Liver (tissue), 9 donors: Measurements from ENCODE around the gene ARIH2. TPM values are rescaled to one million over a fixed set of nuclear protein-coding genes. Genes with fewer than 3 reads are reported as not detected.

Experiments used
- DNase-seq: peaks from one replicate; pipeline ENCODE4 v3.0.0-alpha.2; 2017; ENCODE audit warnings: low spot score
- H3K27ac ChIP-seq, 2 donors: one replicate each; pipeline ENCODE4 v1.7.0; 2013; ENCODE audit warnings: inconsistent platforms in 2 of 2, low read length in 2 of 2, control low read depth in 1 of 2, low read depth in 1 of 2, mild to moderate bottlenecking in 1 of 2
- H3K27me3 ChIP-seq, 4 donors: one replicate each; pipeline versions ENCODE4 v1.6.1 to v1.7.0; 2013; ENCODE audit warnings: low read length in 3 of 4, inconsistent platforms in 1 of 4, mild to moderate bottlenecking in 1 of 4, moderate library complexity in 1 of 4; ENCODE audit not compliant: control insufficient read depth in 4 of 4, insufficient read depth in 4 of 4
- H3K36me3 ChIP-seq, 4 donors: one replicate each; pipeline versions ENCODE4 v1.6.1 to v1.7.0; 2013; ENCODE audit warnings: low read length in 3 of 4, mild to moderate bottlenecking in 3 of 4, low read depth in 1 of 4, moderate library complexity in 1 of 4; ENCODE audit not compliant: control insufficient read depth in 4 of 4, insufficient read depth in 3 of 4
- H3K4me1 ChIP-seq, 4 donors: one replicate each; pipeline versions ENCODE4 v1.6.1 to v1.7.0; 2013; ENCODE audit warnings: low read length in 3 of 4, mild to moderate bottlenecking in 3 of 4, moderate library complexity in 1 of 4; ENCODE audit not compliant: control insufficient read depth in 4 of 4, insufficient read depth in 4 of 4
- H3K4me3 ChIP-seq, 3 donors: one replicate each; pipeline versions ENCODE4 v1.6.1 to v1.7.0; 2013; ENCODE audit warnings: low read length in 3 of 3, control low read depth in 1 of 3, low read depth in 1 of 3, mild to moderate bottlenecking in 1 of 3
- H3K9ac ChIP-seq, 2 donors: one replicate each; pipeline ENCODE4 v1.7.0; 2013; ENCODE audit warnings: low read length in 2 of 2, mild to moderate bottlenecking in 2 of 2, moderate library complexity in 2 of 2, control low read depth in 1 of 2, low read depth in 1 of 2
- H3K9me3 ChIP-seq, 4 donors: one replicate each; pipeline versions ENCODE4 v1.6.1 to v1.7.0; 2013; ENCODE audit warnings: low read length in 3 of 4; ENCODE audit not compliant: control insufficient read depth in 4 of 4
- EGR1 ChIP-seq, 2 donors: IDR thresholded peaks; 2 replicates each; pipeline ENCODE4 v1.6.1; 2016 to 2018; ENCODE audit warnings: antibody characterized with exemption in 2 of 2, low read depth in 2 of 2
- FOXA1 ChIP-seq: IDR thresholded peaks from 2 replicates; pipeline ENCODE4 v1.6.1; 2016; ENCODE audit warnings: antibody characterized with exemption
- FOXA2 ChIP-seq: IDR thresholded peaks from 2 replicates; pipeline ENCODE4 v1.6.1; 2016; ENCODE audit warnings: antibody characterized with exemption
- GABPA ChIP-seq, 2 donors: IDR thresholded peaks in 1 of 2; conservative IDR thresholded peaks in 1 of 2; 2 replicates each; pipeline ENCODE4 v1.6.1; 2016; ENCODE audit warnings: antibody characterized with exemption in 2 of 2, mild to moderate bottlenecking in 1 of 2, moderate library complexity in 1 of 2
- HNF4A ChIP-seq, 2 donors: conservative IDR thresholded peaks; 2 replicates each; pipeline ENCODE4 v1.6.1; 2016; ENCODE audit warnings: antibody characterized with exemption in 2 of 2, mild to moderate bottlenecking in 2 of 2
- HNF4G ChIP-seq: IDR thresholded peaks from 2 replicates; pipeline ENCODE4 v1.6.1; 2016; ENCODE audit warnings: antibody characterized with exemption
- JUND ChIP-seq, 2 donors: IDR thresholded peaks; 2 replicates each; pipeline ENCODE4 v1.6.1; 2016; ENCODE audit warnings: antibody characterized with exemption in 2 of 2
- MAX ChIP-seq: IDR thresholded peaks from 2 replicates; pipeline ENCODE4 v1.6.1; 2016; ENCODE audit warnings: antibody characterized with exemption
- RAD21 ChIP-seq, 2 donors: IDR thresholded peaks; 2 replicates each; pipeline ENCODE4 v1.6.1; 2016; ENCODE audit warnings: antibody characterized with exemption in 2 of 2, mild to moderate bottlenecking in 2 of 2
- RXRA ChIP-seq, 2 donors: IDR thresholded peaks; 2 replicates each; pipeline ENCODE4 v1.6.1; 2017 to 2018; ENCODE audit warnings: antibody characterized with exemption in 2 of 2, mild to moderate bottlenecking in 1 of 2
- TAF1 ChIP-seq: conservative IDR thresholded peaks from 2 replicates; pipeline ENCODE4 v1.6.1; 2016; ENCODE audit warnings: antibody characterized with exemption, mild to moderate bottlenecking
- YY1 ChIP-seq: IDR thresholded peaks from 2 replicates; pipeline ENCODE4 v1.6.1; 2016; ENCODE audit warnings: antibody characterized with exemption, mild to moderate bottlenecking
- WGBS: extraction: QIAGEN DNeasy Blood & Tissue Kit; methylation state at CpG from one replicate; pipeline ENCODE4 v1.1.7; 2013; 5-methylcytosine and 5-hydroxymethylcytosine counted together
- polyA plus RNA-seq, 2 donors: library from polyadenylated mRNA; stranded (reverse) in 1 of 2; unstranded in 1 of 2; fragments of 200-250 nt in 1 of 2; fragments of >200 nt in 1 of 2; fragmentation: Nextera tagmentation in 1 of 2; extraction: Ambion mirVana in 1 of 2; gene quantifications; one replicate each; pipeline versions ENCODE4 v1.2.1 to v1.2.3, GENCODE V29; 2013 to 2015
- total RNA-seq, 2 donors: library from RNA; depleted of rRNA; stranded (reverse); fragments of >200 nt; gene quantifications; one replicate each; pipeline ENCODE4 v1.2.3, GENCODE V29; 2014
- TF ChIP-seq, protein P1 (sequence below): IDR thresholded peaks from 2 replicates; pipeline ENCODE4 v1.6.1; 2016; ENCODE audit warnings: antibody characterized with exemption, mild to moderate bottlenecking
- TF ChIP-seq, protein P2 (sequence below): fragments of 150-350 bp; IDR thresholded peaks from 2 replicates; pipeline ENCODE4 v1.5.1; 2017; ENCODE audit warnings: improper control_type of control experiment, low read depth, low read length; ENCODE audit not compliant: missing input control
- TF ChIP-seq, protein P3 (sequence below): IDR thresholded peaks from 2 replicates; pipeline ENCODE4 v1.6.1; 2016; ENCODE audit warnings: antibody characterized with exemption
- TF ChIP-seq, protein P4 (sequence below): IDR thresholded peaks from 2 replicates; pipeline ENCODE4 v1.6.1; 2016; ENCODE audit warnings: antibody characterized with exemption
- donor health status: healthy.
- donor health status: healthy.
- donor health status: healthy.
- donor health status: healthy.
- donor health status: healthy.

ARIH2 gene
- total and polyA plus RNA-seq, 4 donors = 24.8 to 63.5 (median 31.0) TPM

- TF ChIP-seq EGR1 (IDR thresholded peaks at IDR 0.05; ENCODE audit: low read depth in 2 of 2) (no peak), HNF4A (conservative IDR thresholded peaks at IDR 0.05) (no peak), YY1 (no peak), FOXA2 (no peak), RXRA (IDR thresholded peaks at IDR 0.05) (no peak), MAX (no peak), RAD21 (IDR thresholded peaks at IDR 0.05) (no peak), HNF4G (no peak), JUND (IDR thresholded peaks at IDR 0.05) (no peak), GABPA (IDR thresholded peaks at IDR 0.05 in 1 of 2, conservative IDR thresholded peaks at IDR 0.05 in 1 of 2) (no peak)
- TF ChIP-seq, protein P1, sequence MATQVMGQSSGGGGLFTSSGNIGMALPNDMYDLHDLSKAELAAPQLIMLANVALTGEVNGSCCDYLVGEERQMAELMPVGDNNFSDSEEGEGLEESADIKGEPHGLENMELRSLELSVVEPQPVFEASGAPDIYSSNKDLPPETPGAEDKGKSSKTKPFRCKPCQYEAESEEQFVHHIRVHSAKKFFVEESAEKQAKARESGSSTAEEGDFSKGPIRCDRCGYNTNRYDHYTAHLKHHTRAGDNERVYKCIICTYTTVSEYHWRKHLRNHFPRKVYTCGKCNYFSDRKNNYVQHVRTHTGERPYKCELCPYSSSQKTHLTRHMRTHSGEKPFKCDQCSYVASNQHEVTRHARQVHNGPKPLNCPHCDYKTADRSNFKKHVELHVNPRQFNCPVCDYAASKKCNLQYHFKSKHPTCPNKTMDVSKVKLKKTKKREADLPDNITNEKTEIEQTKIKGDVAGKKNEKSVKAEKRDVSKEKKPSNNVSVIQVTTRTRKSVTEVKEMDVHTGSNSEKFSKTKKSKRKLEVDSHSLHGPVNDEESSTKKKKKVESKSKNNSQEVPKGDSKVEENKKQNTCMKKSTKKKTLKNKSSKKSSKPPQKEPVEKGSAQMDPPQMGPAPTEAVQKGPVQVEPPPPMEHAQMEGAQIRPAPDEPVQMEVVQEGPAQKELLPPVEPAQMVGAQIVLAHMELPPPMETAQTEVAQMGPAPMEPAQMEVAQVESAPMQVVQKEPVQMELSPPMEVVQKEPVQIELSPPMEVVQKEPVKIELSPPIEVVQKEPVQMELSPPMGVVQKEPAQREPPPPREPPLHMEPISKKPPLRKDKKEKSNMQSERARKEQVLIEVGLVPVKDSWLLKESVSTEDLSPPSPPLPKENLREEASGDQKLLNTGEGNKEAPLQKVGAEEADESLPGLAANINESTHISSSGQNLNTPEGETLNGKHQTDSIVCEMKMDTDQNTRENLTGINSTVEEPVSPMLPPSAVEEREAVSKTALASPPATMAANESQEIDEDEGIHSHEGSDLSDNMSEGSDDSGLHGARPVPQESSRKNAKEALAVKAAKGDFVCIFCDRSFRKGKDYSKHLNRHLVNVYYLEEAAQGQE = no peak
- TF ChIP-seq, protein P2, sequence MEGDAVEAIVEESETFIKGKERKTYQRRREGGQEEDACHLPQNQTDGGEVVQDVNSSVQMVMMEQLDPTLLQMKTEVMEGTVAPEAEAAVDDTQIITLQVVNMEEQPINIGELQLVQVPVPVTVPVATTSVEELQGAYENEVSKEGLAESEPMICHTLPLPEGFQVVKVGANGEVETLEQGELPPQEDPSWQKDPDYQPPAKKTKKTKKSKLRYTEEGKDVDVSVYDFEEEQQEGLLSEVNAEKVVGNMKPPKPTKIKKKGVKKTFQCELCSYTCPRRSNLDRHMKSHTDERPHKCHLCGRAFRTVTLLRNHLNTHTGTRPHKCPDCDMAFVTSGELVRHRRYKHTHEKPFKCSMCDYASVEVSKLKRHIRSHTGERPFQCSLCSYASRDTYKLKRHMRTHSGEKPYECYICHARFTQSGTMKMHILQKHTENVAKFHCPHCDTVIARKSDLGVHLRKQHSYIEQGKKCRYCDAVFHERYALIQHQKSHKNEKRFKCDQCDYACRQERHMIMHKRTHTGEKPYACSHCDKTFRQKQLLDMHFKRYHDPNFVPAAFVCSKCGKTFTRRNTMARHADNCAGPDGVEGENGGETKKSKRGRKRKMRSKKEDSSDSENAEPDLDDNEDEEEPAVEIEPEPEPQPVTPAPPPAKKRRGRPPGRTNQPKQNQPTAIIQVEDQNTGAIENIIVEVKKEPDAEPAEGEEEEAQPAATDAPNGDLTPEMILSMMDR = no peak
- TF ChIP-seq, protein P3, sequence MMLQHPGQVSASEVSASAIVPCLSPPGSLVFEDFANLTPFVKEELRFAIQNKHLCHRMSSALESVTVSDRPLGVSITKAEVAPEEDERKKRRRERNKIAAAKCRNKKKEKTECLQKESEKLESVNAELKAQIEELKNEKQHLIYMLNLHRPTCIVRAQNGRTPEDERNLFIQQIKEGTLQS = no peak
- H3K9ac ChIP-seq = no peak overlapping the region
- peaks cover 16 to 22% (median 18%) of the 10 kb centered on the region in 4 donors for H3K36me3 ChIP-seq
- no peak for DNase-seq
- WGBS = 91% methylated on average over 8 of the region's 8 CpGs
- peaks cover 5 to 16% (median 15%) of the 10 kb centered on the region in 4 donors for H3K4me1 ChIP-seq
- H3K9me3 ChIP-seq = no peaks in the 10 kb centered on the region
- no peak overlapping the region for H3K4me3 ChIP-seq
- no peaks in the 10 kb centered on the region for H3K27me3 ChIP-seq
- no peak overlapping the region for H3K27ac ChIP-seq
Observed at GRCh38 chr3:48877671-48878070, 41.0 kb upstream of the ARIH2 start.

DNA sequence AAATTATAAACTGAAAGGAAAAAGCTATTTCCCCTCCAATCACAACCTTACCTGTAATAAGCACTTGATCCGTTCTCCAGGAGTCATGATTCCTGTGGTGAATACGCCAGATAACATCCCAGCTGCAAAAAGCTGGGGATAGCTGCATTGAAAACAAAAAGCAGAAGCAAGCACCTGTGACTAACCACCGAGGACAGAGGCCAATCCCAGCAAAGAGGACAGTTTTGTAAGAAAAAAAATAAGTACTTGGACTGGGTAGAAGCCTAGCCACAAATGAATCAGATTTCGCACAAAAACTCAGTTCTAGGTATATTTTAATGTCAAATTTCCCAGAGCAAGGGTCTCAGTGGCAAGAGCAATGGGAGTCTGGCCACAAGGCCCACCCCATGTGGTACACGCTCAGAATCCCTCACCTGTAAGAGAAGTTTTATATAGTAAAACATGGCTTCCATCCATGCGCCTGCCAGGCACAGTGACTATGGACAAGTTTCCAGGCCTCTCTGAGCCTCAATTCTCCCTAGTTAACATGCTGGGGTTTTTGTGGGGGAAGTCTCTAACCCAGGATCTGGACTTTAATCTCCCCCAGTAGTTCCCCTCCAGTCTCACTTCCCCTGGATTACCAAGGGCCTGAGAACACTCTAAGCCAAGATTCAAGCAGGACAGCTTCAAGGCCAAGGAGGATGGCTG is 39.2 kb upstream of the ARIH2 start:
- Histone ChIP-seq H3K27me3 (no peaks in the 10 kb centered on the region), H3K27ac (no peak overlapping the region), H3K4me3 (no peak overlapping the region), H3K9me3 (no peaks in the 10 kb centered on the region), H3K4me1 (peaks cover 6 to 16% (median 15%) of the 10 kb centered on the region in 4 donors), H3K36me3 (peaks cover 16 to 22% (median 20%) of the 10 kb centered on the region in 4 donors), H3K9ac (no peak overlapping the region)
- 92% methylated on average over 6 of the region's 6 CpGs for WGBS
- DNase-seq = no peak
- TF ChIP-seq FOXA2 (no peak), YY1 (no peak), HNF4A (conservative IDR thresholded peaks at IDR 0.05) (no peak), RXRA (IDR thresholded peaks at IDR 0.05) (no peak), HNF4G (no peak), TAF1 (no peak), EGR1 (IDR thresholded peaks at IDR 0.05; ENCODE audit: low read depth in 2 of 2) (no peak), FOXA1 (no peak)
- TF ChIP-seq, protein P2 = no peak
- TF ChIP-seq, protein P3 = no peak
- TF ChIP-seq, protein P1 = no peak
- TF ChIP-seq, protein P4, sequence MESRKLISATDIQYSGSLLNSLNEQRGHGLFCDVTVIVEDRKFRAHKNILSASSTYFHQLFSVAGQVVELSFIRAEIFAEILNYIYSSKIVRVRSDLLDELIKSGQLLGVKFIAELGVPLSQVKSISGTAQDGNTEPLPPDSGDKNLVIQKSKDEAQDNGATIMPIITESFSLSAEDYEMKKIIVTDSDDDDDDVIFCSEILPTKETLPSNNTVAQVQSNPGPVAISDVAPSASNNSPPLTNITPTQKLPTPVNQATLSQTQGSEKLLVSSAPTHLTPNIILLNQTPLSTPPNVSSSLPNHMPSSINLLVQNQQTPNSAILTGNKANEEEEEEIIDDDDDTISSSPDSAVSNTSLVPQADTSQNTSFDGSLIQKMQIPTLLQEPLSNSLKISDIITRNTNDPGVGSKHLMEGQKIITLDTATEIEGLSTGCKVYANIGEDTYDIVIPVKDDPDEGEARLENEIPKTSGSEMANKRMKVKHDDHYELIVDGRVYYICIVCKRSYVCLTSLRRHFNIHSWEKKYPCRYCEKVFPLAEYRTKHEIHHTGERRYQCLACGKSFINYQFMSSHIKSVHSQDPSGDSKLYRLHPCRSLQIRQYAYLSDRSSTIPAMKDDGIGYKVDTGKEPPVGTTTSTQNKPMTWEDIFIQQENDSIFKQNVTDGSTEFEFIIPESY = no peak
